ENCODE data around the gene SLC24A1. TPM values are rescaled to one million over a fixed set of nuclear protein-coding genes. Genes with fewer than 3 reads are reported as not detected.

The SLC24A1 gene
- 1 to 10 TPM; 3.6 to 5.0 (median 4.3) TPM for total RNA-seq

DNA sequence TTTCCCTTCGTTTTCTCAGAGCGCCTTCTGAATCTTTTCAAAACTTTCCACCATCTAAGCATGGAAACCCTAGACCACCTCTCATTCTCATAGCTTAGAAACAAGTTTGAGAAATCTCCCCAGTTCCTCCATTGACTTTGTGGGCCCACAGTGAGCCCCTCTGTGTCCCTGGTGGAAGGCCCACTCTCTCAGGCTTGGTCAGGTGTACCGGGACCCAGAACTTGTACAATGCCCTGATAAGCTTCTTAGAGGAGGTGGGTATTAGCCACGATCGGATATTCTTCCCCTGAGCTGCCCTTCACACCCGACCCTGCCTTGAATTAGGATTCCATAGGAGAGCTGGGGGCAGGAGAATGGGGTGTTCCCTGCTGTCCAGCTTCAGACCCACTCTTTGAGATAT lies at the start of gene SLC24A1:
Gene SLC24A1 (plus strand): TSS at position 301 of the 400 bp plus-strand sequence. CDS start 2,143 bp downstream, outside the sequence.
- WGBS = 93% methylated on average over 6 of the region's 6 CpGs
- intact Hi-C loops (cut with DNase I) = no loop called here

DNA sequence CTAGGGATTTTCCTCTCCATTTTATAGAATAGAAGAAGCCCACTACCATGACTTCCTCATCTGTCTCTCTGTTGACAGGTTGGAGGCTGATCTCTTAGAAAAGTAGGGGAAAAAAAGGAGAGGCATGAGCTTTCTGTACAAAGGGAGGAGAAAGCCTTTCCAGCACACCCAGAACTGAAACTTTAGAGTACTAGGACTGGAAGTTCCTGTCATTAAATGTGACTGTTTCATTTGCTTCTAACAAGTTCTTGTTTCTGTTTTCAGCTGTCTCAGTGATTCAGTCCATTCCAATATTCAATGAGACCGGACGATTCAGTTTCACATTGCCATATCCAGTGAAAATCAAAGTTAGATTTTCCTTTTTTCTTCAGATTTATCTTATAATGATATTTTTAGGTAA lies 49.8 kb upstream of the SLC24A1 start:
- WGBS = 92% methylated on average over 2 of the region's 2 CpGs
- DNase-seq (ENCODE audit: extremely low spot score) = no peak
- intact Hi-C loops (cut with DNase I) = no loop called here
- H3K27me3 ChIP-seq = no peaks in the 10 kb centered on the region
- TF ChIP-seq POLR2AphosphoS5 (IDR thresholded peaks at IDR 0.05) (no peak), EP300 (IDR thresholded peaks at IDR 0.05) (no peak), POLR2A (IDR thresholded peaks at IDR 0.05; ENCODE audit: low read depth) (no peak)
- TF ChIP-seq, protein P1, sequence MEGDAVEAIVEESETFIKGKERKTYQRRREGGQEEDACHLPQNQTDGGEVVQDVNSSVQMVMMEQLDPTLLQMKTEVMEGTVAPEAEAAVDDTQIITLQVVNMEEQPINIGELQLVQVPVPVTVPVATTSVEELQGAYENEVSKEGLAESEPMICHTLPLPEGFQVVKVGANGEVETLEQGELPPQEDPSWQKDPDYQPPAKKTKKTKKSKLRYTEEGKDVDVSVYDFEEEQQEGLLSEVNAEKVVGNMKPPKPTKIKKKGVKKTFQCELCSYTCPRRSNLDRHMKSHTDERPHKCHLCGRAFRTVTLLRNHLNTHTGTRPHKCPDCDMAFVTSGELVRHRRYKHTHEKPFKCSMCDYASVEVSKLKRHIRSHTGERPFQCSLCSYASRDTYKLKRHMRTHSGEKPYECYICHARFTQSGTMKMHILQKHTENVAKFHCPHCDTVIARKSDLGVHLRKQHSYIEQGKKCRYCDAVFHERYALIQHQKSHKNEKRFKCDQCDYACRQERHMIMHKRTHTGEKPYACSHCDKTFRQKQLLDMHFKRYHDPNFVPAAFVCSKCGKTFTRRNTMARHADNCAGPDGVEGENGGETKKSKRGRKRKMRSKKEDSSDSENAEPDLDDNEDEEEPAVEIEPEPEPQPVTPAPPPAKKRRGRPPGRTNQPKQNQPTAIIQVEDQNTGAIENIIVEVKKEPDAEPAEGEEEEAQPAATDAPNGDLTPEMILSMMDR (IDR thresholded peaks at IDR 0.05) = no peak
- H3K9me3 ChIP-seq = no peaks in the 10 kb centered on the region
- H3K36me3 ChIP-seq = peaks cover 20 to 89% (median 49%) of the 10 kb centered on the region in 4 donors
- no peak overlapping the region for H3K27ac ChIP-seq (replicated peaks in 1 of 4)
- H3K4me3 ChIP-seq = no peak overlapping the region
- no peaks in the 10 kb centered on the region for H3K4me1 ChIP-seq

More for the DNA sequence above, at the start of gene SLC24A1:
- H3K27ac ChIP-seq (replicated peaks in 1 of 4) = no peak within 1 kb of the TSS
- peaks cover 0 to 27% (median 17%) of the 10 kb centered on the region in 4 donors for H3K36me3 ChIP-seq
- no peaks in the 10 kb centered on the region for H3K27me3 ChIP-seq
- H3K4me1 ChIP-seq = no peaks in the 10 kb centered on the region
- H3K9me3 ChIP-seq = no peaks in the 10 kb centered on the region
- DNase-seq (ENCODE audit: extremely low spot score) = no peak
- no peak within 1 kb of the TSS for H3K4me3 ChIP-seq
- TF ChIP-seq, protein P1 (IDR thresholded peaks at IDR 0.05) = no peak
- no peak for TF ChIP-seq POLR2AphosphoS5 (IDR thresholded peaks at IDR 0.05)
- TF ChIP-seq POLR2A (IDR thresholded peaks at IDR 0.05; ENCODE audit: low read depth) = no peak
- no peak for TF ChIP-seq EP300 (IDR thresholded peaks at IDR 0.05)

DNA sequence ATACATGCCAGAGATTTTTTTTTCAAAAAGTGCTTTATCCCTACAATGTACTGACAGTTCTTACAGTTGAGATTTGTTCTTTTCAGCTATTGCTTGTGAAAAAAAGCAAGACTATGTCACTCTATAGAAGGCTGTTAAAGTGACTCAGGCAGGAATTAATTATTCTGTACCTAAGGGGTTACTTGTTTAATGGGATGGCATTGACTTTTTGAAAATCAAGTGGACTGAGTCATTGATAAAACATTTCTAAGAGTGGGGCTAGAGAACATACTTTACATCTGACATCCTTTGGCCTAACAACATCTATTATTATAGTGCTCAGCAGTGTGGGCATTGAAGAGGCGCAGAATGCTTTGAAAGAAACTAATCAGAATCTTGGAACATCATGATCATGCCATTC lies 45.1 kb upstream of the SLC24A1 start:
- Histone ChIP-seq H3K9me3 (no peaks in the 10 kb centered on the region), H3K4me1 (no peaks in the 10 kb centered on the region), H3K36me3 (peaks cover 23 to 91% (median 60%) of the 10 kb centered on the region in 4 donors), H3K27ac (replicated peaks in 1 of 4) (no peak overlapping the region), H3K4me3 (no peak overlapping the region), H3K27me3 (no peaks in the 10 kb centered on the region)
- intact Hi-C loops (cut with DNase I) = no loop called here
- no peak for DNase-seq (ENCODE audit: extremely low spot score)
- TF ChIP-seq POLR2A (IDR thresholded peaks at IDR 0.05; ENCODE audit: low read depth) (no peak), POLR2AphosphoS5 (IDR thresholded peaks at IDR 0.05) (no peak), EP300 (IDR thresholded peaks at IDR 0.05) (no peak)
- TF ChIP-seq, protein P1 (IDR thresholded peaks at IDR 0.05) = no peak
- 76% methylated on average over 1 of the region's 1 CpG for WGBS

DNA sequence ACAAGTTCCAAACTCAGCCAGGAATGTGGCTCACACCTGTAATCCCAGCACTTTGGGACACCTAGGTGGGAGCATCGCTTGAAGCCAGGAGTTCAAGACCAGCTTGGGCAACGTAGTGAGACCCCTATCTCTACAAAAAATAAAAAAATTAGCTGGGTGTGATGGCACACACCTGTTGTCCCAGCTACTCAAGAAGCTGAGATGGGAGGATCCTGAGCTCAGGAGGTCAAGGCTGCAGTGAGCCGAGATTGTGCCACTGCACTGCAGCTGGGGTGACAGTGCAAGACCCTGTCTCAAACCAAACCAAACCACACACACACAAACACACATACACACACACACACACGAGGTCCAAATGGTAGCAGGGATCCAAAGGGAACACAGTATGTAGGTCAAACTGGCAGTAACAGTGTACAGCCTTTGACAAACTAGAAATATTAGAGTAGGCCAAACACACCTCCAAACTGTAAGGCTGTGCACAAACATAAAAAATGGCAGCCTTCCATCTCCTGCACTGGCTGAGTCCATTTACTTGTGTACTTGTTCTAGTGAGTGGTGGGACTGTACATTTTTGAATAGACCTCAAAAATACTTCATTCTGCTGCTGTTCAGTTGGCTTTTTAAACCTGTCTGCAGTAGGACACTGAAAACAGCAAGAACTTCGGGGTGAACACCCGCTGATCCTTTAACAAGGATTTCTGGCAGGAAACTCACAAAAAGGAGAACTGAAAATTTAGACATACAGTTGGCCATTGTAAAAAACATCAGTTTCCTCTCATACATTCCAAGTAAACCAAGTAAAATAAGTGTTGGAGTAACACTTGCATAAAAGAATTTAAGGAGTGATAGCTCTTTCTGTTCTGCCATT lies 44.4 kb upstream of the SLC24A1 start:
- Histone ChIP-seq H3K4me3 (no peak overlapping the region), H3K4me1 (no peaks in the 10 kb centered on the region), H3K27me3 (no peaks in the 10 kb centered on the region), H3K36me3 (peaks cover 27 to 91% (median 61%) of the 10 kb centered on the region in 4 donors), H3K27ac (replicated peaks in 1 of 4) (no peak overlapping the region), H3K9me3 (no peaks in the 10 kb centered on the region)
- no peak for DNase-seq (ENCODE audit: extremely low spot score)
- WGBS = 74% methylated on average over 6 of the region's 6 CpGs
- intact Hi-C loops (cut with DNase I) = no loop called here
- TF ChIP-seq EP300 (IDR thresholded peaks at IDR 0.05) = no peak
- no peak for TF ChIP-seq POLR2A (IDR thresholded peaks at IDR 0.05; ENCODE audit: low read depth)
- TF ChIP-seq POLR2AphosphoS5 (IDR thresholded peaks at IDR 0.05) = no peak
- TF ChIP-seq, protein P1 (IDR thresholded peaks at IDR 0.05) = no peak
